H9 (cell line): ENCODE data around the gene IDI2. TPM values are rescaled to one million over a fixed set of nuclear protein-coding genes. Genes with fewer than 3 reads are reported as not detected.

Experiments used
- DNase-seq: peaks from one replicate; pipeline ENCODE4 v3.0.0-alpha.2; 2017
- H2AFZ ChIP-seq: one replicate; pipeline ENCODE4 v1.6.1; 2013; ENCODE audit warnings: mild to moderate bottlenecking, low read length, control low read depth, moderate library complexity
- H2AK5ac ChIP-seq: 2 replicates; pipeline ENCODE4 v1.6.1; 2013; ENCODE audit warnings: low read length, control low read depth, mixed read lengths; ENCODE audit not compliant: insufficient read length
- H2BK120ac ChIP-seq: one replicate; pipeline ENCODE4 v1.6.1; 2013; ENCODE audit warnings: low read depth, mild to moderate bottlenecking, low read length, control low read depth, inconsistent platforms; ENCODE audit not compliant: poor library complexity, severe bottlenecking
- H2BK12ac ChIP-seq: 2 replicates; pipeline ENCODE4 v1.6.1; 2013; ENCODE audit warnings: low read length, control low read depth, mixed read lengths, low read depth; ENCODE audit not compliant: insufficient read length
- H2BK15ac ChIP-seq: 2 replicates; pipeline ENCODE4 v1.6.1; 2013; ENCODE audit warnings: low read depth, low read length, control low read depth
- H2BK20ac ChIP-seq: one replicate; pipeline ENCODE4 v1.6.1; 2013; ENCODE audit warnings: low read depth, mild to moderate bottlenecking, low read length, control low read depth, inconsistent platforms; ENCODE audit not compliant: poor library complexity, severe bottlenecking
- H2BK5ac ChIP-seq: 2 replicates; pipeline ENCODE4 v1.6.1; 2013; ENCODE audit warnings: low read length, control low read depth, mixed read lengths; ENCODE audit not compliant: insufficient read length
- H3K14ac ChIP-seq: 2 replicates; pipeline ENCODE4 v1.6.1; 2013; ENCODE audit warnings: low read length, control low read depth; ENCODE audit not compliant: insufficient read depth
- H3K18ac ChIP-seq: 2 replicates; pipeline ENCODE4 v1.6.1; 2013; ENCODE audit warnings: low read depth, mild to moderate bottlenecking, mixed read lengths, low read length, control low read depth; ENCODE audit not compliant: insufficient read length
- H3K23ac ChIP-seq: 2 replicates; pipeline ENCODE4 v1.6.1; 2013; ENCODE audit warnings: low read length, control low read depth, mixed read lengths, low read depth; ENCODE audit not compliant: insufficient read length
- H3K23me2 ChIP-seq: 2 replicates; pipeline ENCODE4 v1.6.1; 2013; ENCODE audit warnings: low read depth, mild to moderate bottlenecking, mixed read lengths, low read length, control low read depth; ENCODE audit not compliant: insufficient read length, poor library complexity, severe bottlenecking
- H3K27ac ChIP-seq: 2 replicates; pipeline ENCODE4 v1.5.1; 2013; ENCODE audit warnings: low read length, control low read depth, mixed read lengths, low read depth; ENCODE audit not compliant: insufficient read length
- H3K27me3 ChIP-seq: 2 replicates; pipeline ENCODE4 v1.6.1; 2013; ENCODE audit warnings: low read length, control low read depth, inconsistent platforms; ENCODE audit not compliant: insufficient read depth
- H3K4ac ChIP-seq: 2 replicates; pipeline ENCODE4 v1.6.1; 2013; ENCODE audit warnings: low read depth, mild to moderate bottlenecking, control low read depth, inconsistent platforms, low read length, moderate library complexity
- H3K4me1 ChIP-seq: 2 replicates; pipeline ENCODE4 v1.6.1; 2013; ENCODE audit warnings: low read length, control low read depth, inconsistent platforms; ENCODE audit not compliant: insufficient read depth
- H3K4me2 ChIP-seq: 2 replicates; pipeline ENCODE4 v1.6.1; 2013; ENCODE audit warnings: low read length, control low read depth, mixed read lengths; ENCODE audit not compliant: insufficient read length, insufficient read depth
- H3K56ac ChIP-seq: 2 replicates; pipeline ENCODE4 v1.6.1; 2013; ENCODE audit warnings: low read depth, mild to moderate bottlenecking, mixed read lengths, low read length, control low read depth; ENCODE audit not compliant: insufficient read length
- H3K79me1 ChIP-seq: 2 replicates; pipeline ENCODE4 v1.6.1; 2013; ENCODE audit warnings: low read depth, mild to moderate bottlenecking, moderate library complexity, low read length, control low read depth, inconsistent platforms; ENCODE audit not compliant: insufficient read depth, poor library complexity, severe bottlenecking
- H3K79me2 ChIP-seq: 2 replicates; pipeline ENCODE4 v1.6.1; 2013; ENCODE audit warnings: low read length, control low read depth, inconsistent platforms; ENCODE audit not compliant: insufficient read depth
- H3K9ac ChIP-seq: 2 replicates; pipeline ENCODE4 v1.6.1; 2013; ENCODE audit warnings: low read length, control low read depth, mixed read lengths; ENCODE audit not compliant: insufficient read length; ENCODE audit errors: extremely low read depth
- H3K9me3 ChIP-seq: one replicate; pipeline ENCODE4 v1.6.1; 2013; ENCODE audit warnings: low read depth, low read length, inconsistent platforms; ENCODE audit not compliant: control insufficient read depth
- H3T11ph ChIP-seq: one replicate; pipeline ENCODE4 v1.6.1; 2013; ENCODE audit warnings: mild to moderate bottlenecking, low read length, control low read depth, inconsistent platforms
- H4K20me1 ChIP-seq: one replicate; pipeline ENCODE4 v1.6.1; 2013; ENCODE audit not compliant: control insufficient read depth, insufficient read length, insufficient read depth
- H4K5ac ChIP-seq: 2 replicates; pipeline ENCODE4 v1.6.1; 2013; ENCODE audit warnings: low read depth, mild to moderate bottlenecking, mixed read lengths, low read length, control low read depth; ENCODE audit not compliant: insufficient read length
- H4K8ac ChIP-seq: replicated peaks from 2 replicates; pipeline ENCODE4 v1.6.1; 2013; ENCODE audit warnings: low read length, control low read depth, mixed read lengths, low read depth; ENCODE audit not compliant: insufficient read length
- H4K91ac ChIP-seq: 2 replicates; pipeline ENCODE4 v1.6.1; 2013; ENCODE audit warnings: low read depth, mild to moderate bottlenecking, moderate library complexity, mixed read lengths, low read length, control low read depth; ENCODE audit not compliant: insufficient read length
- H3K27ac Mint-ChIP-seq, 3 experiments: 2 replicates in 2 of 3; 3 replicates in 1 of 3; pipeline ENCODE4 v1.8.0; 2020 to 2021; ENCODE audit warnings: mixed read lengths in 3 of 3, mild to moderate bottlenecking in 1 of 3, moderate library complexity in 1 of 3
- H3K27me3 Mint-ChIP-seq: 2 replicates; pipeline ENCODE4 v1.8.0; 2021; ENCODE audit warnings: low read depth, mild to moderate bottlenecking, moderate library complexity, mixed read lengths
- H3K36me3 Mint-ChIP-seq, 3 experiments: 2 replicates in 2 of 3; 3 replicates in 1 of 3; pipeline ENCODE4 v1.8.0; 2020 to 2021; ENCODE audit warnings: low read depth in 3 of 3, mixed read lengths in 3 of 3; ENCODE audit not compliant: insufficient read depth in 1 of 3
- H3K4me1 Mint-ChIP-seq, 2 experiments: 2 replicates each; pipeline ENCODE4 v1.8.0; 2020; ENCODE audit warnings: mixed read lengths in 2 of 2
- H3K4me3 Mint-ChIP-seq, 2 experiments: 2 replicates in 1 of 2; 3 replicates in 1 of 2; pipeline ENCODE4 v1.8.0; 2020 to 2021; ENCODE audit warnings: mild to moderate bottlenecking in 2 of 2, mixed read lengths in 2 of 2, moderate library complexity in 1 of 2
- H3K9me3 Mint-ChIP-seq, 2 experiments: 2 replicates in 1 of 2; 3 replicates in 1 of 2; pipeline ENCODE4 v1.8.0; 2020; ENCODE audit warnings: mild to moderate bottlenecking in 2 of 2, mixed read lengths in 2 of 2, moderate library complexity in 1 of 2
- CTCF ChIP-seq: fragments of 200-600 bp; sonication (generic); conservative IDR thresholded peaks from 3 replicates; pipeline ENCODE4 v1.8.0; 2021; ENCODE audit warnings: antibody characterized with exemption, mild to moderate bottlenecking
- WGBS: extraction: QIAGEN DNeasy Blood & Tissue Kit; methylation state at CpG from one replicate; pipeline ENCODE4 v1.1.7; 2013; ENCODE audit warnings: missing lambda C conversion rate, low lambda C conversion rate, mixed read lengths; ENCODE audit not compliant: insufficient read length; ENCODE audit errors: extremely low coverage; 5-methylcytosine and 5-hydroxymethylcytosine counted together
- total RNA-seq: library from RNA; stranded (reverse); gene quantifications from 2 replicates; pipeline ENCODE4 v1.2.1, GENCODE V29; 2021

The IDI2 gene
- total RNA-seq, 1 experiment from 2014 or later: not detected

GRCh38 chr10:1033601-1034000, 7.9 kb upstream of the IDI2 start:
- H3K4me1 ChIP-seq: no peaks in the 10 kb centered on the region; the same call in 1 of the 2 replicates
- H3K79me1 ChIP-seq: no peaks in the 10 kb centered on the region
- no peak overlapping the region for H2AK5ac ChIP-seq
- no peak overlapping the region for H3K4ac ChIP-seq
- no peaks in the 10 kb centered on the region for H3K79me2 ChIP-seq
- H3K27ac ChIP-seq: no peak overlapping the region
- no peak overlapping the region for H2BK120ac ChIP-seq
- H3K23ac ChIP-seq: no peak overlapping the region
- TF ChIP-seq CTCF: no peak
- Mint-ChIP-seq H3K9me3 (no peaks in the 10 kb centered on the region), H3K27ac (peak overlapping the region in 1 of 3 experiments; percentile 26; a peak in 1 of 7 replicates), H3K36me3 (peaks cover 0 to under 1% (median 0%) of the 10 kb centered on the region in 3 experiments; a peak in 2 of 7 replicates), H3K4me3 (no peak overlapping the region), H3K4me1 (peaks cover 25 to 33% of the 10 kb centered on the region in 2 experiments), H3K27me3 (no peaks in the 10 kb centered on the region)
- no peak overlapping the region for H2BK5ac ChIP-seq
- no peak overlapping the region for H3K56ac ChIP-seq
- H3K18ac ChIP-seq: no peak overlapping the region
- no peak overlapping the region for H4K5ac ChIP-seq
- H4K91ac ChIP-seq: no peak overlapping the region
- no peaks in the 10 kb centered on the region for H3K27me3 ChIP-seq
- no peak overlapping the region for H3K4me2 ChIP-seq
- H3K9me3 ChIP-seq: no peaks in the 10 kb centered on the region
- H3T11ph ChIP-seq: no peak overlapping the region
- WGBS: no CpG with 5 or more reads among the region's 1 CpG
- H2BK15ac ChIP-seq: no peak overlapping the region
- DNase-seq: no peak
- no peak overlapping the region for H2BK20ac ChIP-seq
- no peak overlapping the region for H3K14ac ChIP-seq
- no peaks in the 10 kb centered on the region for H3K23me2 ChIP-seq
- no peak overlapping the region for H2AFZ ChIP-seq
- no peaks in the 10 kb centered on the region for H4K20me1 ChIP-seq
- no peak overlapping the region for H3K9ac ChIP-seq
- H4K8ac ChIP-seq: no peak overlapping the region
- H2BK12ac ChIP-seq: no peak overlapping the region
